Stimulated activated CD4-positive, alpha-beta T cell treated with anti-CD3 and anti-CD28 coated beads, Interleukin-15, amount 100 ng/mL, for 1 hour (primary cell): ENCODE measurements around the gene HOXA4.

Source experiments
- DNase-seq, 2 donors: peaks; one replicate each; pipeline ENCODE4 v3.0.0-alpha.2; 2020; ENCODE audit warnings: low read depth in 1 of 2, low spot score in 1 of 2

The HOXA4 gene

GRCh38 chr7:27095050-27095896, 35.3 kb downstream of the HOXA4 start:
- DNase-seq, result no peak

GRCh38 chr7:27094304-27095049, 36.1 kb downstream of the HOXA4 start:
- no peak for DNase-seq

GRCh38 chr7:27093184-27093895, 37.2 kb downstream of the HOXA4 start:
- DNase-seq, result no peak

GRCh38 chr7:27092819-27093110, 37.8 kb downstream of the HOXA4 start:
- no peak for DNase-seq

GRCh38 chr7:27091941-27092818, 38.4 kb downstream of the HOXA4 start:
- DNase-seq, result no peak

GRCh38 chr7:27091105-27091504, 39.5 kb downstream of the HOXA4 start:
- no peak for DNase-seq

GRCh38 chr7:27088002-27088922, 42.3 kb downstream of the HOXA4 start:
- no peak for DNase-seq

GRCh38 chr7:27083646-27084045, 46.9 kb downstream of the HOXA4 start:
- DNase-seq, result no peak

GRCh38 chr7:27082171-27082570, 48.4 kb downstream of the HOXA4 start:
- DNase-seq, result no peak

- DNase-seq, result no peak
Observed at GRCh38 chr7:27080844-27081436, 49.6 kb downstream of the HOXA4 start.

GRCh38 chr7:27079234-27079975, 51.2 kb downstream of the HOXA4 start:
- DNase-seq, result no peak

GRCh38 chr7:27078616-27079233, 51.8 kb downstream of the HOXA4 start:
- no peak for DNase-seq
